Bone marrow (tissue), 2 donors: ENCODE measurements around the gene ZCCHC8.
A peak's percentile ranks its signal among the peaks of the same experiment; 100 is the strongest.
"Not testable (repeated sequence)": the region's sequence is repeated elsewhere in the genome, so short reads cannot be mapped to it uniquely, and the experiment has no call there.

ENCODE experiments used
- DNase-seq, 2 donors: peaks; one replicate each; lab custom pipeline; 2025; lab: John Stamatoyannopoulos, UW

Gene ZCCHC8

DNA sequence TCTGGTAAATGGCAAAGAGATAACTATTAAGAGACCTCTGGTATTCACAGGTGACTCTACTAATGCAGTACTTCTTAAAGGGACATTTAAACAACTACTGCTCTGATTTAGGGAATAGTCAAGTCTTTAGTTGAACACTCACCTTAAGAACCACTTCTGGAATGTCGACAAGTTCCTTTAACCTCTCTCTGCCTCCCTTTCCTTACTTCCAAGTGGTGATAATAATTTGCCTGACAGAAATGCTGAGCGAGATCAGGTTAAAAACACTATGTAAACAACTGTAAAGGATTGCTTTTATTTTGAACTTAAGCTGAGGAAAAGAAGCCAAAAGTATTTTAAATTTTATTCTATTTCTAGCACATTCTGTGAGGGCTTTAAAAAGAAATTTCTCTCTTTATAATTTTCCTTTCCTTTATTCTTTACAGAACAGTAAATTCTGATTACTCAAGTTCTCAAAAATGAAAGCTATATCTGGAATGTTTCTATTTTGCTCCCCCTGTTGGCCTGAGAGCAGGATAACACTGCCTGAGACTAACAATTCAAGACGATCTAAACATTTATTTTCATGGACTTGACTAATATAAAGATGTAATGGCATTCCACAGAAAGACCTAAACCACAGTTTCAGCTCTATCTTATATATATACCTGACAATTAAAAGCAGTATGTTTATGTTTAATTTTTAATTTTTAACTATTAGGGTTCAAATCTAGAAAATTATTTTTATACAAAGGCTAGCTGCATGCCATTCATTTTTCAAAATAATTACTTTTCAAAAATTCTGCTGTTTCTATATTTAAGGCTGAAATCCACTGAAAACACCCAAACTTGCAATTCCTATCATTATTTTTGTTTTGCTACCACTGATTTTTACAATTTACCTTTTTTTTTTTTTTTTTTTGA is 29.2 kb downstream of the ZCCHC8 start:
- DNase-seq = peak in 1 of 2 donors; percentile 58

DNA sequence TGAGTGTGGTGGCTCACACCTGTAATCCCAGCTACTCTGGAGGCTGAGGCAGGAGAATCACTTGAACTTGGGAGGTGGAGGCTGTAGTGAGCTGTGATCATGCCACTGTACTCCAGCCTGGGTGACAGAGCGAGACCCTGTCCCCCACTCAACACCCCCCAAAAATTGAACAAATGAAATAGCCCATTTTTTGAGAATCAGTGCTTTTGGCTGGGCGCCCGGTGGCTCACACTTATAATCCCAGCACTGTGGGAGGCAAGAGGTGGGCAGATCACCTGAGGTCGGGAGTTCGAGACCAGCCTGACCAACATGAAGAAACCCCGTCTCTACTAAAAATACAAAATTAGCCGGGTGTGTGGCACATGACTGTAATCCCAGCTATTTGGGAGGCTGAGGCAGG is 30.2 kb downstream of the ZCCHC8 start:
- DNase-seq = not testable (repeated sequence)

DNA sequence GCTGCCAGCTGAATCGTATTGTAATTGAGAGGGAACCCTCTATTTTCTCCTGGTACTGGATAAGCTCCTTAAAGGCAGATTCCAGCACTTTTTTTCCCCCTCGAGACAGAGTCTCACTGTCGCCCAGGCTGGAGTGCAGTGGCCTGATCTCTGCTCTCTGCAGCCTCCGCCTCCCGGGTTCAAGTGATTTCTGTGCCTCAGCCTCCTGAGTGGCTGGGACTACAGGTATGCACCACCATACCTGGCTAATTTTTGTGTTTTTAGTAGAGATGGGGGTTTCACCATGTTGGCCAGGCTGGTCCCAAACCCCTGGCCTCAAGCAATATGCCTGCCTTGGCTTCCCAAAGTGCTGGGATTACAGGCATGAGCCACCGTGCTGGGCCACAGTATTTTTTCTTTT is 30.9 kb downstream of the ZCCHC8 start:
- not testable (repeated sequence) for DNase-seq

DNA sequence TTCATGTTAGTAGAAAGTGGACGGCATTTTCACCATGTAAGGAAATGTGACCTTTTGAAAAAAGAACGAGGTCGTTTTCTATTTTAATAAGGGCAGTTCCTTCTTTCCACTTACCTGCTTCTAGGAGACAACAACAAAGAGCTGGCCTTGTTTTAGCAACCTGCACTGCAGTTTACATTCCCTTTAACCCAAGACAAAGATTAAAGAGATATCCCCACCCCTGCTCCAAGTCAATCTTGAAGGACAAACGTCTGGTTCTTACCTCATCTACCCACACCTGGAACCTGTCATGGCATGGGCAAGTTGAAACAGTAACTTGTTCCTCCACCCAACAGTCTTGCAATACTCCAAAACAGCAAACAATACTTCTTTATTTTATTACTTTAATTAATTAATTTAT is 32.7 kb downstream of the ZCCHC8 start:
- DNase-seq = no peak

DNA sequence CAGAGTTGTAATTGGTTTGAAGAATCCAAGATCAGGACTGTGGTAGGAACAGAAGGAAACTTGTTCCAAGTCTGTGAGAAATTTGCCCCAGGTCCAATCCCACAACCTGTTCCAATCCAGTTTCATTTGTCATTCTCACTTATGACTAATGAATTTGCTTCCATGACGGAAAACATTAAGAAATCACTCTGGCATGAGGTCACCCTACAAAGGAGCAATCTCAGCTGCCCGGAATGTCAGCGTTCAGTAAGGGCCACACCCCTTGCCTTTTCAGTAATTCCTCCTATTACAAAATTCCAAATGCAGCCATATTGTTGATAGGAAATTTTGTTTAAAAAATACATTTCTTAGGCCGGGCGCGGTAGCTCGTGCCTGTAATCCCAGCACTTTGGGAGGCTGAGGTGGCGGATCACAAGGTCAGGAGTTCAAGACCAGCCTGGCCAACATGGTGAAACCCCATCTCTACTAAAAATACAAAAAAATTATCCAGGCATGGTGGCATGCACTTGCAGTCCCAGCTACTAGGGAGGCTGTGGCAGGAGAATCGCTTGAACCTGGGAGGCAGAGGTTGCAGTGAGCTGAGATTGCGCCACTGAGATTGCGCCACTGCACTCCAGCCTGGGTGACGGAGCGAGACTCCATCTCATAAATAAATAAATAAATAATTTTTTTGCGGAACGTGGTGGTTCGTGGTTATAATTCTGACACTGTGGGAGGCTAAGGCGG is 36.3 kb downstream of the ZCCHC8 start:
- DNase-seq = peak in 1 of 2 donors; percentile 8

DNA sequence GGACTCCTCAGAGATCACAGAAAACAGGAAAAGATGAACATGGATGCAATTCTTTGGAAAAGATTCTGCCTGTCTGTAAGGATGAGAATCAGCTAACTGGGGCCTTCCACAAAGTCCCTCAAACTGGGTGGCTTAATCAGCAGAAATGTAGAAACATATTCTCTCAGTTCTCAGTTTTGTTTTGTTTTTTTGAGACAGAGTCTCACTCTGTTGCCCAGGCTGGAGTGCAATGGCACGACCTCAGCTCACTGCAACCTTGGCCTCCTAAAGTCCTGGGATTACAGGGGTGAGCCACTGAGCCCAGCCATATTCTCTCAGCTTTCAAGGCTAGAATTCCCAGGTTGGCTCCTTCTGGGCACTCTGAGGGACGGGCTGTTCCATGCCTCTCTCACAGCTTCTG is 40.1 kb downstream of the ZCCHC8 start:
- no peak for DNase-seq

DNA sequence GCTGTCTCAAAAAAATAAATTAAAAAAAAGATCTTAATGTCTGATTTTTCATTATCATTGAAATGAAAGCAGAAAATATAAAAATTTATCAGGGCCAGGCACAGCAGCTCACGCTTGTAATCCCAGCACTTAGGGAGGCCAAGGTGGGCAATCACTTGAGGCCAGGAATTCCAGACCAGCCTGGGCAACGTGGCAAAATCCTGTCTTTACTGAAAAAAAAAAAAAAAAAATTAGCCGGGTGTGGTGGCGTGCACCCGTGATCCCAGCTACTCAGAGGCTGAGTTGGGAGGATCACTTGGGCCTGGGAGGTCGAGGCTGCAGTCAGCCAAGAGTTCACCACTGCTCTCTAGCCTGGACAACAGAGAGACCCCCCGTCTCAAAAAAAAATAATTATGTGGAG is 40.7 kb downstream of the ZCCHC8 start:
- no peak for DNase-seq

DNA sequence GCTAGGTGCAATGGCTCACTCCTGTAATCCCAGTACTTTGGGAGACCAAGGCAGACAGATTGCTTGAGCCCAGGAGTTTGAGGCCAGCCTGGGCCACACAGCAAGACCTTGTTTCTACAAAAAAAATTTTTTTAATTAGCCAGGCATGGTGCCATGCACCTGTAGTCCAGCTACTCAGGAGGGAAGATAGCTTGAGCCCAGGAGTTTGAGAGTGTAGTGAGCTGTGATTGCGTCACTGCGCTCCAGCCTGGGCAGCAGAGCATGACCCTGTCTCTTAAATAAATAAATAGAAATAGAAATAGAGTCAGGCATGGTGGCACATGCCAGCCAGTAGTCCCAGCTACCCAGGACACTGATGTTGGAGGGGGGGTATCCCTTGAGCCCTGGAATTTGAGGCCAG is 41.5 kb downstream of the ZCCHC8 start:
- DNase-seq = no peak

DNA sequence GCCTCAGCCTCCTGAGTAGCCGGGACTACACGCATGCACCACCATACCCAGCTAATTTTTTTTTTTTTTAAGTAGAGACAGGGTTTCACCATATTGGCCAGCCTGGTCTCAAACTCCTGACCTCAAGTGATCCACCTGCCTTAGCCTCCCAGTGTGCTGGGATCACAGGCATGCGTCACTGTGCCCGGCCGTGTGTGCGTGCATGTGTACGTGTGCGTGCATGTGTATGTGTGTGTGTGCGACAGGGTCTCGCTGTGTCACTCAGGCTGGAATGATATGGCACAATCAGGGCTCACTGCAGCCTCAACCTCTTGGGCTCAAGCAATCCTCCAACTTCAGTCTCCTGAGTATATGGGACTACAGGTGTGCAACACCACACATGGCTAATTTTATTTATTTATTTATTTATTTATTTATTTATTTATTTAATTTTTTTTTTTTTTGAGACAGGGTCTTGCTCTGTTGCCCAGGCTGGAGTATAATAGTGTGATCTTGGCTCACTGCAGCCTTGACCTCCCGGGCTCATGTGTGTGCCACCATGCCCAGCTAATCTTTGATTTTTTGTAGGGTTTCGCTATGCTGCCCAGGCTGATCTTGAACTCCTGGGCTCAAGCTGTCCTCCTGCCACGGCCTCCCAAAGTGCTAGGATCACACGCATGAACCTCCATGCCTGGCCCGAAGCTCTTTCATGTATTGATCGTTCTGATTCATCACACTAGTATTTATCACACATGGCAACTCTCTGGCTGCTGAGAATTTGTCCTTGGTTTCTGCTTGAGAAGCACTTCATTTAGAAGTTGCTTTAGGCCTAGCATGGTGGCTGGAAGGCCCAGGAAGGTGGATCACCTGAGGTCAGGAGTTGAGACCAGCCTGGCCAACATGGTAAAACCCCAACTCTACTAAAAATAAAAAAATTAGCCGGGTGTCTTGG is 42.4 kb downstream of the ZCCHC8 start:
- no peak for DNase-seq

DNA sequence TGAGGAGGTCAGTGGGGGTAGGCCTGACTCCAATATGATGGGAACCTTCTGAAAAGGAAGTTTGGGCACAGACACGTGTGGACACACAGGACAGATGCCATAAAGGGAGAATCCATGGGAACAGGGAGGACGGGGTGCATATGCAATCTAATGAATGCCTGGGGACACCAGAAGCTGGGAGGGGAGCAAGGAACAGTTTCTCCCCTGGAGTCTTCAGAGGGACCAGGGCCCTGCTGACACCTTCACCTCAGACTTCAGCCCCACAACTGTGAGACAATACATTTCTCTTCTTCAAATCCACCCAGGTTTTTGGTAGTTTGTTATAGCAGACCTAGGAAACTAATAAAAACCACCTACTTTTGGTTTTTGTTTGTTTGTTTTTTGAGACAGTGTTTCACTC is 43.1 kb downstream of the ZCCHC8 start:
- no peak for DNase-seq

DNA sequence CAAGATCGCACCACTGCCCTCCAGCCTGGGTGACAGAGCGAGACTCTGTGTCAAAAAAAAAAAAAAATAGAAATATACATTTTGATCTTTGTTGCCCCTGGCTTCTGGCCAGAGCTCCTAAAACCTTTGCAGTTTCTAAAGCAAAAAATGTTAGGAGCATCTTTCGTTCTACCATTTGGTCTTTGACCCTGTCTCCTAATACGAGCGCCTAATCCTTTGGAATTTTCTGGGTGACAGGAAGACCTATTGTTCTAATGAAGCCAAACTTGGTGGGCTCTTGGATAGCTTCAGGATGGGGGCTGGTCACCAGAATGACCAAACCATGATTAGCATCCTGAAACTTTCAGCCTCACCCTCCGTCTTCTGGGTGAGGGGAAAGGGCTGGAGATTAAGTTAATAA is 46.0 kb downstream of the ZCCHC8 start:
- DNase-seq = no peak

DNA sequence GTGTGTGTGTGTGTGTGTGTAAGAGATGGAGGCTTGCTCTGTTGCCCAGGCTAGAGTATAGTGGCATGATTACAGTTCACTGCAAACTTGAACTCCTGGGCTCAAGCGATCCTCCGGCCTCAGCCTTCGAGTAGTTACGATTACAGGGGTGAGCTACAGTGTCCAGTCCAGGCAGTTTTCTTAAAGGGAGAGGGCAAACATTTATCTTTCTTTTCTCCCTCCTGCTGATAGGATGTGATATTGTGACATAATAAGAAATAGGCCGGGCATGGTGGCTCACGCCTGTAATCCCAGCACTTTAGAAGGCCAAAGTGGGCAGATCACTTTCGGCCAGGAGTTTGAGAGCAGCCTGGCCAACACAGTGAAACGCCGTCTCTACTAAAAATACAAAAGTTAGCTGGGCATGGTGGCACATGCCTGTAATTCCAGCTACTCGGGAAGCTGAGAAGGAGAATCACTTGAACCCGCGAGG is 46.4 kb downstream of the ZCCHC8 start:
- no peak for DNase-seq

DNA sequence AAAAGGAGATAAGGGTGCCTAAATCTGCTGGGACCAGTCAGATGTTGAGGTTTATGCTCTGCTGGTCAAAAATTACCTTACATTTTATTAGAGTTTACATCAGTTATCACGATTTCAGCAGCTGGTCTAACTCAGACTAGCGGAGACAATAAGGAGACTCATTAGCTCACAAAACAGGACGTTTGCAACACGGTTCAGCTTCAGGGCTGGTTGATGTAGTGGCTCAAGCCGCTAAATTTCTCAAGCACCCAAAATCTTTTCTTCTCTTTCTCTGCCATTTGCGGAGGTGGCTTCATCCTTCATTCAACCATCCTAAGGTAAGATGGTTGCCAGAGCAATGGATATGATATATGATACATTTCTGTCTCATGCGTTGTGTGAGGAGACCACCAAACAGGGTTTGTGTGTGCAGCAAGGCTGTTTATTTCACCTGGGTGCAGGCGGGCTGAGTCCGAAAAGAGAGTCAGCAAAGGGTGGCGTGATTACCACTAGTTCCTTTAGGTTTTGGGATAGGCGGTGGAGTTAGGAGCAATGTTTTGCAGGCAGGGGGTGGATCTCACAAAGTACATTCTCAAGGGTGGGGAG is 47.9 kb downstream of the ZCCHC8 start:
- no peak for DNase-seq

DNA sequence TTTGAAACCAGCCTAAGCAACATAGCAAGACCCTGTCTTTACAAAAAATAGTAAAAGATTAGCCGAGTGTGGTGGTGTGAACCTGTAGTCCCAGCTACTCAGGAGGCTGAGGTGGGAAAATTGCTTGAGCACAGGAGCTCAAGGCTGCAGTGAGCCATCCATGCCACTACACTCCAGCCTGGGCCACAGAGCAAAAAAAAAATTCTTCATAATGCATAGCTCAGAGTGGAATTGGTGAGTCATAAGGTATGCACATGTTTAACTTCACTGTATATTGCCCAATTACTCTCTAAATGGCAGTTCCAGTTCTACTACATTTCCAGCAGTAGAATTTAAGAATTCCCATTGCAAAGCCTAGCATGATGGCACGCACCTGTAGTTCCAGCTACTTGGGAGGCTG is 51.4 kb downstream of the ZCCHC8 start:
- peak in 1 of 2 donors; percentile 25 for DNase-seq

DNA sequence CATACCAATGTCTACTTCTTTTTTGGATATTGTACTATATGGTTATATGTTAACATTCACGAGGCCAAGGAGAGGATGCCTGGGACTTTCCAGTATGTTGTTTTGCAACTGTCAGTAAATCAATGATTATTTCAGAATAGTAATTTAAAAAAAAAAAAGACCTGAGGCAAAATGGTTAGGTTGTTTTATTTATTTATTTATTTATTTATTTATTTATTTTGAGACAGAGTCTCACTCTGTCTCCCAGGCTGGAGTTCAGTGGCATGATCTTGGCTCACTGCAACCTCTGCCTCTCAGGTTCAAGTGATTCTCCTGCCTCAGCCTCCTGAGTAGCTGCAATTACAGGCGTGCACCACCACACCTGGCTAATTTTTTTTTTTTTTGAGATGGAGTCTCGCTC is 52.9 kb downstream of the ZCCHC8 start:
- DNase-seq = not testable (repeated sequence)

DNA sequence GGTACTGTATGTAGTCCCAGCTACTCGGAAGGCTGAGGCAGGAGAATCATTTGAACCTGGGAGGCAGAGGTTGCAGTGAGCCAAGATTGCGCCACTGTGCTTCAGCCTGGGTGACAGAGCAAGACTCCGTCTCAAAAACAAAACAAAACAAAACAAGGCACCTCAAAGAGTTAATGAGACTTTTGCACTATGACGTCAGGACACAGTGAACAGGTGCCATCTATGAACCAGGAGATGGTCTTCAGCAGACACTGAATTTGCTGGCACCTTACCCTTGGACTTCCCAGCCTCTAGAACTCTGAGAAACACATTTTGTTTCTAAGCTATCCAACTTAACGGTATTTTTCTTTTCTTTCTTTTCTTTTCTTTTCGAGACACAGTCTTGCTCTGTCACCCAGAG is 54.3 kb downstream of the ZCCHC8 start:
- not testable (repeated sequence) for DNase-seq

DNA sequence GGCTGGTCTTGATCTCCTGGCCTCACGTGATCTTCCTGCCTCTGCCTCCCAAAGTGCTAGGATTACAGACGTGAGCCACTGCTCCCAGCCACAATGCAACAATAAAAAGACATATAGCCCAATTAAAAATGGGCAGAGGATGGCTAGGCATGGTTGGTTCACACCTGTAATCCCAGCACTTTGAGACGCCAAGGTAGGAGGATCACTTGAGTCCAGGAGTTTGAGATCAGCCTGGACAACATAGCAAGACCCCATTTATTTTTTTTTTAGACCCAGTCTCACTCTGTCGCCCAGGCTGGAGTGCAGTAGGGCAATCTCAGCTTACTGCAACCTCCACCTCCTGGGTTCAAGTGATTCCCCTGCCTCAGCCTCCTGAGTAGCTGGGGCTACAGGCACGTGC is 56.7 kb downstream of the ZCCHC8 start:
- not testable (repeated sequence) for DNase-seq

DNA sequence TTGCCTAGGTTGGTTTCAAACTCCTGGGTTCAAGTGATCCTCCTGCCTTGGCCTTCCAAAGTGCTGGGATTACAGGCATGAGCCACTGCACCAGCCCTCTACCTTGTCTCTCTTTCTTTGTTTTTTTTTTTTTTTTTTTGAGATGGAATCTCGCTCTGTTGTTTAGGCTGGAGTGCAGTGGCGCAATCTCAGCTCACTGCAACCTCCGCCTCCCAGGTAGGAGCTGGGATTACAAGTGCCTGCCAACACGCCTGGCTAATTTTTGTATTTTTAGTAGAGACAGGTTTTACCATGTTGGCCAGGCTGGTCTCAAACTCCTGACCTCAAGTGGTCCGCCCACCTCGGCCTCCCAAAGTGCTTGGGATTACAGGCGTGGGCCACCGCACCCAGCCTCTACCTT is 61.9 kb downstream of the ZCCHC8 start:
- DNase-seq = not testable (repeated sequence)

DNA sequence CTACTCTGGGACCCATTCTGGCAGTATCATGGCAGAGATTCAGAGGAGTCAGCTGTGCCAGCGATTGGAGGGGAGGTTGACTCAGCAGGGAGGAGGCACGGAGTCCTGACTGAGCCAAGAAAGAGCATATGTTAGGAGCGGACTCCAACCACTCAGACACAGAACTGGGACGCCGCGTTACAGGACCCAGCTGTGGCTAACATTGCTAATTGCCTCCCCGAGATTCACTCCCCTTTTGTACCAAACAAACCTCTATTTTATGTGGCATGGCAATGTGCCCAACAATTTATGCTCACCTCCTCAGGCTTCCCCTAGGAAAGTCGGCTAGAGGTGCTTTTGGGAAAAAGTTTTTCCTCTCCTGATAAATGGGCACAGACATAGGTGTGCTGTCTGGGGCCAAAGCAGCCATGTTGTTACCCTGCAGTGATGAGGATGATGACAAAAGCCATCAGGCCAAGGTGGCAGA is 63.0 kb downstream of the ZCCHC8 start:
- DNase-seq = no peak

DNA sequence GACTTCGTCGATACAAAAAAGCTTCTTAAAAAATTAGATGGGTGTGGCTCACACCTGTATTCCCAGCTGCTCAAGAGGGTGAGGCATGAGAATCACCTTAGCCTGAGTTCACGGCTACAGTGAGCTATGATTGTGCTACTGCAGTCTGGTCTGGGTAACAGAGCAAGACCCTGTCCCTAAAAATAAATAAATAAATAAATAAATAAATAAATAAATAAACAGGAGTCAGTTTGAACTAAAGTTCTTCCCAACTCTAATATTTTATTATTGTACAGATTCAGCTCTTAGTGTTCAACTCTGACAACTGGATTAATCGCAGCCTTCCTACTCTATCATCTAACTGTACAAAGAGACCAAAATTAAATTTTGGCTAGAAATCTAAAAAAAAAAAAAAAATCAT is 65.5 kb downstream of the ZCCHC8 start:
- DNase-seq = no peak

DNA sequence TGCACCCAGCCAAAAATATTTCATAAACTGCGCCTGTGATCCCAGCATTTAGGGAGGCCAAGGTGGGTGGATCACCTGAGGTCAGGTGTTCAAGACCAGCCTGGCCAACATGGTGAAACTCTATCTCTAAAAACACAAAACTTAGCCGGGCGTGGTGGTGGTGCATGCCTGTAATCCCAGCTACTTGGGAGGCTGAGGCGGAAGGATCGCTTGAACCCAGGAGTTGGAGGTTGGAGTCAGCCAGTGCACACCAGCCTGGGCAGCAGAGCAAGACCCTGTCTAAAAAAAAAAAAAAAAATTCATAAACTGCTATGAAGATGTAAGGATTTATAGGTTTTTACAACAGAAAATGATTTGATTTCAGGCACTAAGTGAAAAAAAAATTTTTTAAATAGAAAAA is 71.7 kb downstream of the ZCCHC8 start:
- DNase-seq = not testable (repeated sequence)

DNA sequence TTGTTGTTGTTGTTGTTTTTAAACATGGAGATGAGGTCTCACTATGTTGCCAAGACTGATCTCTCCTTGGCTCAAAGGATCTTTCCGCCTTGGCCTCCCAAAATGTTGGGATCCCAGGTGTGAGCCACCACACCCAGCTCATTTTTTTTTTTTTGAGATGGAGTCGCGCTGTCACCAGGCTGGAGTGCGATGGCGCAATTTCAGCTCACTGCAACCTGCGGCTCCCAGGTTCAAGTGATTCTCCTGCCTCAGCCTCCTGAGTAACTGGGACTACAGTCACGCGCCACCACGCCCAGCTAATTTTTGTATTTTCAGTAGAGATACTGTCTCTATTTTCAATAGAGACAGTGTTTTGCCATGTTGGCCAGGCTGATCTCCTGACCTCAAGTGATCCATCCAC is 73.3 kb downstream of the ZCCHC8 start:
- no peak for DNase-seq
